HCT116 (cell line): ENCODE results near the gene PPM1J. TPM values are rescaled to one million over a fixed set of nuclear protein-coding genes. Genes with fewer than 3 reads are reported as not detected.

ENCODE experiments used
- ATAC-seq: fragments of 200-7000 bp; cut with Tn5 transposase; 2 replicates; pipeline ENCODE4 v1.9.1; 2020; ENCODE audit warnings: mild to moderate bottlenecking, moderate library complexity
- BruUV-seq: library from RNA; stranded (reverse); fragments of 400-500 nt; replicated peaks from 2 replicates; lab custom pipeline; 2021; lab: Mats Ljungman, UMichigan
- CTCF ChIA-PET: fragments of 300-600 bp; sonication (Branson Sonifier 250); formaldehyde crosslinking; loops from one replicate; lab custom pipeline; 2021; ENCODE audit warnings: antibody characterized with exemption; lab: Charles Lee
- POLR2A ChIA-PET: fragments of 300-600, 350-600 bp; sonication (Branson Sonifier 250); formaldehyde crosslinking; loops from one replicate; lab custom pipeline; 2021; ENCODE audit warnings: antibody characterized with exemption; lab: Charles Lee
- RAD21 ChIA-PET, 2 experiments: fragments of 300-600 bp; sonication (Branson Sonifier 250); formaldehyde crosslinking; loops; one replicate each; lab custom pipeline; 2023; ENCODE audit warnings: low total read pairs in 2 of 2; ENCODE audit not compliant: uncharacterized antibody in 2 of 2, unreplicated experiment in 2 of 2, low non-redundant PET in 1 of 2; lab: Charles Lee
- DNase-seq: peaks from one replicate; pipeline ENCODE4 v3.0.0-alpha.2; 2010; ENCODE audit warnings: low read depth, low spot score
- H2AFZ ChIP-seq: fragments of 200-600 bp; shearing (Covaris generic), sonication (generic); 2 replicates; pipeline ENCODE4 v1.6.1; 2017; ENCODE audit warnings: low read depth, mixed run types, mixed read lengths, antibody characterized with exemption, low read length; ENCODE audit not compliant: poor library complexity, severe bottlenecking
- H3K27ac ChIP-seq: 2 replicates; pipeline ENCODE4 v1.5.1; 2012; ENCODE audit warnings: low read depth, low read length
- H3K27me3 ChIP-seq: fragments of 200-600 bp; sonication (generic); 2 replicates; pipeline ENCODE4 v1.6.1; 2016; ENCODE audit warnings: mixed run types, low read length, mixed read lengths; ENCODE audit not compliant: insufficient read depth
- H3K36me3 ChIP-seq, 2 experiments: fragments of 200-500 bp in 1 of 2; fragments of 200-600 bp in 1 of 2; sonication (Bioruptor generic) in 1 of 2; sonication (generic) in 1 of 2; 2 replicates each; pipeline versions ENCODE4 v1.5.1 to v1.6.1; 2014 to 2016; ENCODE audit warnings: low read length in 2 of 2, inconsistent platforms in 1 of 2, mixed read lengths in 1 of 2, mixed run types in 1 of 2; ENCODE audit not compliant: insufficient read depth in 2 of 2, control insufficient read depth in 1 of 2
- H3K4me1 ChIP-seq, 2 experiments: fragments of 200-600 bp in 1 of 2; sonication (generic) in 1 of 2; 2 replicates each; pipeline versions ENCODE4 v1.5.1 to v1.6.1; 2012 to 2017; ENCODE audit warnings: low read length in 2 of 2, inconsistent platforms in 1 of 2, mild to moderate bottlenecking in 1 of 2, mixed read lengths in 1 of 2, mixed run types in 1 of 2, moderate library complexity in 1 of 2; ENCODE audit not compliant: insufficient read depth in 2 of 2, control insufficient read depth in 1 of 2
- H3K4me2 ChIP-seq: fragments of 200-600 bp; sonication (generic); 2 replicates; pipeline ENCODE4 v1.6.1; 2017; ENCODE audit warnings: mixed run types, low read length, mixed read lengths
- H3K4me3 ChIP-seq, 2 experiments: fragments of 200-600 bp in 1 of 2; sonication (generic) in 1 of 2; replicated peaks in 1 of 2; 2 replicates each; pipeline ENCODE4 v1.5.1; 2011 to 2016; ENCODE audit warnings: low read length in 2 of 2, control low read depth in 1 of 2, low read depth in 1 of 2, mild to moderate bottlenecking in 1 of 2, mixed read lengths in 1 of 2, mixed run types in 1 of 2
- H3K79me2 ChIP-seq: fragments of 200-600 bp; sonication (generic); 2 replicates; pipeline ENCODE4 v1.6.1; 2017; ENCODE audit warnings: mild to moderate bottlenecking, mixed run types, low read length, moderate library complexity, mixed read lengths; ENCODE audit not compliant: insufficient read depth
- H3K9ac ChIP-seq: fragments of 200-600 bp; sonication (generic); 2 replicates; pipeline ENCODE4 v1.6.1; 2016; ENCODE audit warnings: low read length, mixed read lengths
- H3K9me2 ChIP-seq: fragments of 200-600 bp; sonication (generic), shearing (Covaris generic); 2 replicates; pipeline ENCODE4 v1.6.1; 2017; ENCODE audit warnings: mixed run types, mild to moderate bottlenecking, moderate library complexity; ENCODE audit not compliant: insufficient read depth
- H3K9me3 ChIP-seq, 2 experiments: fragments of 200-500 bp in 1 of 2; fragments of 200-600 bp in 1 of 2; sonication (Bioruptor generic) in 1 of 2; sonication (generic) in 1 of 2; 2 replicates each; pipeline ENCODE4 v1.6.1; 2014 to 2017; ENCODE audit warnings: low read length in 2 of 2, mixed read lengths in 2 of 2, inconsistent platforms in 1 of 2, low read depth in 1 of 2, mild to moderate bottlenecking in 1 of 2, mixed run types in 1 of 2, moderate library complexity in 1 of 2; ENCODE audit not compliant: control insufficient read depth in 1 of 2, insufficient read depth in 1 of 2
- H4K20me1 ChIP-seq: fragments of 200-600 bp; sonication (generic), shearing (Covaris generic); 2 replicates; pipeline ENCODE4 v1.6.1; 2017; ENCODE audit warnings: mixed run types, mild to moderate bottlenecking, moderate library complexity; ENCODE audit not compliant: insufficient read depth
- ATF3 ChIP-seq: IDR thresholded peaks from 2 replicates; pipeline ENCODE4 v1.6.1; 2012
- CBX3 ChIP-seq: IDR thresholded peaks from 2 replicates; pipeline ENCODE4 v1.6.1; 2012; ENCODE audit warnings: low read depth
- CEBPB ChIP-seq: IDR thresholded peaks from 2 replicates; pipeline ENCODE4 v1.6.1; 2012; ENCODE audit warnings: low read depth
- ELF1 ChIP-seq: IDR thresholded peaks from 2 replicates; pipeline ENCODE4 v1.6.1; 2012; ENCODE audit warnings: low read depth, borderline replicate concordance
- EZH2phosphoT487 ChIP-seq: fragments of 200-600 bp; IDR thresholded peaks from 2 replicates; pipeline ENCODE4 v1.6.1; 2018; ENCODE audit warnings: antibody characterized with exemption, borderline replicate concordance
- FOSL1 ChIP-seq: IDR thresholded peaks from 2 replicates; pipeline ENCODE4 v1.6.1; 2012; ENCODE audit warnings: low read depth
- JUND ChIP-seq: IDR thresholded peaks from 2 replicates; pipeline ENCODE4 v1.6.1; 2012
- RAD21 ChIP-seq: IDR thresholded peaks from 2 replicates; pipeline ENCODE4 v1.6.1; 2012; ENCODE audit warnings: low read depth, mild to moderate bottlenecking
- REST ChIP-seq: IDR thresholded peaks from 2 replicates; pipeline ENCODE4 v1.6.1; 2012; ENCODE audit warnings: low read depth
- SP1 ChIP-seq: IDR thresholded peaks from 2 replicates; pipeline ENCODE4 v1.6.1; 2012; ENCODE audit warnings: low read depth
- SRF ChIP-seq: IDR thresholded peaks from 2 replicates; pipeline ENCODE4 v1.6.1; 2012; ENCODE audit warnings: low read depth
- TCF7L2 ChIP-seq: IDR thresholded peaks from 2 replicates; pipeline ENCODE4 v1.7.0; 2011; ENCODE audit warnings: borderline replicate concordance, inconsistent platforms; ENCODE audit not compliant: insufficient read depth, insufficient read length; ENCODE audit errors: extremely low read depth
- YY1 ChIP-seq: IDR thresholded peaks from 2 replicates; pipeline ENCODE4 v1.6.1; 2011; ENCODE audit warnings: low read length, low read depth, moderate library complexity, mild to moderate bottlenecking; ENCODE audit not compliant: insufficient replicate concordance; ENCODE audit errors: extremely low read depth
- ZBTB33 ChIP-seq: IDR thresholded peaks from 2 replicates; pipeline ENCODE4 v1.6.1; 2011; ENCODE audit warnings: mild to moderate bottlenecking, low read length, moderate library complexity; ENCODE audit not compliant: insufficient replicate concordance; ENCODE audit errors: extremely low read depth
- intact Hi-C: fragments of 100-400 bp; cut with micrococcal nuclease; formaldehyde crosslinking; loops from 2 replicates; pipeline ENCODE4 v1.10.0; 2022
- total RNA-seq: library from RNA; stranded (reverse); gene quantifications from one replicate; pipeline ENCODE4 v1.2.1, GENCODE V29; 2021; ENCODE audit not compliant: unreplicated experiment

PPM1J gene
- total RNA-seq, 1 experiment from 2014 or later: 7.5 TPM

- TF ChIP-seq TCF7L2: no peak
- peak; percentile 44; the same call in 1 of the 2 replicates for TF ChIP-seq CBX3
- TF ChIP-seq REST: no peak
- no peak for TF ChIP-seq FOSL1
- TF ChIP-seq YY1: no peak
- TF ChIP-seq, all 23 proteins: peak for 4
Observed at GRCh38 chr1:112673592-112674439, 41.3 kb downstream of the PPM1J start (continued).

GRCh38 chr1:112672842-112673241, 42.3 kb downstream of the PPM1J start:
- ChIA-PET POLR2A (no interaction called here), CTCF (interaction anchor here (1.0 to 1.3 kb wide), 3 partner anchors 8 to 281 kb away, joined by 5 read pairs; no protein-coding TSS in a partner anchor), RAD21 (no interaction called here)
- no peaks in the 10 kb centered on the region for H3K27me3 ChIP-seq
- H3K79me2 ChIP-seq: peaks cover 22% of the 10 kb centered on the region
- no peak overlapping the region for H3K4me3 ChIP-seq
- ATAC-seq: no peak
- no peak overlapping the region for H3K9ac ChIP-seq
- H2AFZ ChIP-seq: no peak overlapping the region
- BruUV-seq: no TSS peak
- no peak for TF ChIP-seq ELF1
- TF ChIP-seq JUND: no peak
- TF ChIP-seq SRF: no peak
- TF ChIP-seq EZH2phosphoT487: no peak
- no peak for TF ChIP-seq ATF3
- no peak for TF ChIP-seq CEBPB
- TF ChIP-seq SP1: no peak
- TF ChIP-seq RAD21: no peak
- no peak for TF ChIP-seq ZBTB33
- no peak for DNase-seq
- no peak overlapping the region for H3K27ac ChIP-seq
- H3K4me1 ChIP-seq: peaks cover 4 to 29% of the 10 kb centered on the region in 2 experiments; a peak in 3 of 4 replicates
- no peaks in the 10 kb centered on the region for H4K20me1 ChIP-seq
- peaks cover 13 to 21% of the 10 kb centered on the region in 2 experiments; a peak in 3 of 4 replicates for H3K36me3 ChIP-seq
- intact Hi-C loops: no loop called here
- no peaks in the 10 kb centered on the region for H3K9me3 ChIP-seq
- H3K9me2 ChIP-seq: no peaks in the 10 kb centered on the region
- no peak overlapping the region for H3K4me2 ChIP-seq
